ENCODE results near the gene ARPP19. TPM values are rescaled to one million over a fixed set of nuclear protein-coding genes. Genes with fewer than 3 reads are reported as not detected.

ARPP19 gene
- total and polyA plus RNA-seq, 9 of the 15 experiments (the other 6 are each of a cell fraction or from before 2014, with no cell fraction given): 33.3 to 102 (median 60.5) TPM

DNA sequence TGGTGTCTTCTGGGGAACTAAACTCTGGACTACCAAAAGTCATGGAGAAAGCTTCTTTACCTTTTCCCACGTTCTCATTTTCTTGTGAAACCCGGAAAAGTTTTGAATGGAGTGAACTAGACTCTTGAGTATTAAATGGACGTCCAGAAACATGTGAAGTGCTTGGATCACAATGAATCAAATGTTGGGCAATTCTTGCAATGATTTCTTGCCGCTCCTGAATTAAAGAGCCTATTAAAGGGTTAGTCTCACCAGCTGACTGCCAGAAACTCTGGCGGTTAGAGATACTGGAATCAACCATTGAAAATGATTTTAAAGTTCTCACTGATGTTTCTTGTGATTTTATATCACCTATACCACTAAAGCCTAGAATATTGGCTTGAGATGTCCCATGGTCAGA lies 40.8 kb upstream of the ARPP19 start:
- DNase-seq (ENCODE audit: extremely low read depth in 1 of 4, low spot score in 3 of 4) (no peak), ATAC-seq (no peak), FAIRE-seq (no peak)
- Histone ChIP-seq H3K36me3 (ENCODE audit: control insufficient read depth, insufficient read depth, low read length) (no peaks in the 10 kb centered on the region), H4K20me1 (replicated peaks; ENCODE audit: control insufficient read depth, insufficient read depth, low read length) (no peaks in the 10 kb centered on the region), H2AFZ (ENCODE audit: low read depth, low read length) (no peak overlapping the region), H3K9me3 (replicated peaks; ENCODE audit: control insufficient read depth, insufficient read depth, low read depth, low read length) (no peaks in the 10 kb centered on the region), H3K79me2 (ENCODE audit: control insufficient read depth, insufficient read depth, low read length) (no peaks in the 10 kb centered on the region), H3K4me3 (no peak overlapping the region), H3K9ac (ENCODE audit: insufficient read depth in 1 of 2, low read depth in 2 of 2, low read length in 2 of 2) (no peak overlapping the region), H3K4me2 (ENCODE audit: insufficient read depth, low read length) (no peak overlapping the region), H3K9me1 (ENCODE audit: control insufficient read depth, insufficient read depth, low read length) (no peaks in the 10 kb centered on the region), H3K27me3 (ENCODE audit: control insufficient read depth in 2 of 2, insufficient read depth in 2 of 2, low read length in 2 of 2) (no peaks in the 10 kb centered on the region), H3K4me1 (replicated peaks in 1 of 2; ENCODE audit: control insufficient read depth in 2 of 2, insufficient read depth in 2 of 2, low read length in 2 of 2) (no peaks in the 10 kb centered on the region), H3K27ac (ENCODE audit: extremely low read depth, low read depth, low read length) (no peak overlapping the region)
- BruUV-seq (replicated peaks): no TSS peak
- in situ Hi-C loops (cut with MboI) (no loop called here), intact Hi-C loops (cut with micrococcal nuclease) (no loop called here)
- POLR2A ChIA-PET: no interaction called here
- whole genome bisulfite sequencing (ENCODE audit: insufficient coverage, low coverage, missing lambda C conversion rate): 29% methylated on average over 5 of the region's 5 CpGs
- CTCF ChIA-PET (ENCODE audit: low intra/inter-chr PET ratio): no interaction called here
- TF ChIP-seq PHF8 (IDR thresholded peaks at IDR 0.05; ENCODE audit: borderline replicate concordance, low read length): no peak
- TF ChIP-seq ZNF696 (CRISPR knock-in tag; conservative IDR thresholded peaks at IDR 0.05): no peak
- no peak for TF ChIP-seq KHSRP (IDR thresholded peaks at IDR 0.05)
- no peak for TF ChIP-seq ADNP (tag; IDR thresholded peaks at IDR 0.05)
- no peak for TF ChIP-seq PCBP1 (IDR thresholded peaks at IDR 0.05; ENCODE audit: low read depth, low read length, poor library complexity, severe bottlenecking)
- TF ChIP-seq, protein P1, sequence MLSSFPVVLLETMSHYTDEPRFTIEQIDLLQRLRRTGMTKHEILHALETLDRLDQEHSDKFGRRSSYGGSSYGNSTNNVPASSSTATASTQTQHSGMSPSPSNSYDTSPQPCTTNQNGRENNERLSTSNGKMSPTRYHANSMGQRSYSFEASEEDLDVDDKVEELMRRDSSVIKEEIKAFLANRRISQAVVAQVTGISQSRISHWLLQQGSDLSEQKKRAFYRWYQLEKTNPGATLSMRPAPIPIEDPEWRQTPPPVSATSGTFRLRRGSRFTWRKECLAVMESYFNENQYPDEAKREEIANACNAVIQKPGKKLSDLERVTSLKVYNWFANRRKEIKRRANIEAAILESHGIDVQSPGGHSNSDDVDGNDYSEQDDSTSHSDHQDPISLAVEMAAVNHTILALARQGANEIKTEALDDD (IDR thresholded peaks at IDR 0.05): no peak
- TF ChIP-seq HBP1 (CRISPR knock-in tag; IDR thresholded peaks at IDR 0.05): no peak
- no peak for TF ChIP-seq ZNF644 (tag; IDR thresholded peaks at IDR 0.05; ENCODE audit: low read depth)
- TF ChIP-seq DDX20 (tag; IDR thresholded peaks at IDR 0.05; ENCODE audit: low read depth): no peak
- TF ChIP-seq SREBF1 (IDR thresholded peaks at IDR 0.05; ENCODE audit: borderline replicate concordance, low read depth, low read length): no peak
- no peak for TF ChIP-seq BACH1 (tag; IDR thresholded peaks at IDR 0.05)
- TF ChIP-seq AFF1 (IDR thresholded peaks at IDR 0.05; ENCODE audit: low read depth in 1 of 2, partially characterized antibody in 2 of 2): no peak
- no peak for TF ChIP-seq ZMIZ1 (IDR thresholded peaks at IDR 0.05; ENCODE audit: low read depth in 2 of 2, low read length in 2 of 2)
